NOMO-1 treated with DMSO at 0.1 percent for 48 hours (cell line): ENCODE results near the gene MPI.
"Not testable (repeated sequence)": the region's sequence is repeated elsewhere in the genome, so short reads cannot be mapped to it uniquely, and the experiment has no call there.

ENCODE experiments used
- DNase-seq: peaks from one replicate; lab custom pipeline; 2025; ENCODE audit not compliant: unreplicated experiment; lab: John Stamatoyannopoulos, UW

MPI gene

GRCh38 chr15:74863239-74864056, 26.4 kb upstream of the MPI start:
- DNase-seq, result no peak

- DNase-seq, result no peak
Observed at GRCh38 chr15:74864296-74864695, 25.5 kb upstream of the MPI start.

- DNase-seq, result no peak
Observed at GRCh38 chr15:74865316-74865715, 24.5 kb upstream of the MPI start.

- no peak for DNase-seq
Observed at GRCh38 chr15:74866090-74866489, 23.8 kb upstream of the MPI start.

GRCh38 chr15:74867466-74868038, 22.3 kb upstream of the MPI start:
- no peak for DNase-seq

- DNase-seq, result peak; percentile 51
Observed at GRCh38 chr15:74868059-74868458, 21.8 kb upstream of the MPI start.

- DNase-seq, result no peak
Observed at GRCh38 chr15:74869372-74869725, 20.5 kb upstream of the MPI start.

- peak; percentile 98 for DNase-seq
Observed at GRCh38 chr15:74869726-74870407, 20.0 kb upstream of the MPI start.

- no peak for DNase-seq
Observed at GRCh38 chr15:74870436-74871215, 19.2 kb upstream of the MPI start.

- DNase-seq, result no peak
Observed at GRCh38 chr15:74872702-74873035, 17.2 kb upstream of the MPI start.

- DNase-seq, result peak; percentile 94
Observed at GRCh38 chr15:74873036-74873755, 16.6 kb upstream of the MPI start, which contains the start of gene SCAMP2. SCAMP2 (minus strand) TSS chr15:74873365; CDS start chr15:74873255, 110 bp downstream.

- DNase-seq, result peak; percentile 40
Observed at GRCh38 chr15:74873756-74874424, 16.0 kb upstream of the MPI start.

GRCh38 chr15:74878273-74878672, 11.6 kb upstream of the MPI start:
- DNase-seq, result no peak

- no peak for DNase-seq
Observed at GRCh38 chr15:74882528-74882927, 7.3 kb upstream of the MPI start.

- no peak for DNase-seq
Observed at GRCh38 chr15:74884428-74885223, 5.2 kb upstream of the MPI start.

GRCh38 chr15:74885461-74885860, 4.4 kb upstream of the MPI start:
- no peak for DNase-seq

GRCh38 chr15:74887537-74888193, 2.2 kb upstream of the MPI start:
- not testable (repeated sequence) for DNase-seq

GRCh38 chr15:74888716-74889115, 1.1 kb upstream of the MPI start:
- DNase-seq, result no peak

GRCh38 chr15:74889390-74889882, 406 bp upstream of the MPI start:
- DNase-seq, result no peak
